HG02885 (cell line): ENCODE results near the gene JARID2.
A peak's percentile ranks its signal among the peaks of the same experiment; 100 is the strongest.

Source experiments
- ATAC-seq: cut with Tn5 transposase; IDR thresholded peaks from one replicate; pipeline ENCODE4 v1.9.1; 2021; ENCODE audit warnings: mild to moderate bottlenecking; ENCODE audit not compliant: unreplicated experiment, poor library complexity

JARID2 gene

GRCh38 chr6:15366003-15366535, 120.2 kb downstream of the JARID2 start:
- no peak for ATAC-seq

GRCh38 chr6:15366879-15367278, 121.0 kb downstream of the JARID2 start:
- no peak for ATAC-seq

GRCh38 chr6:15368186-15368585, 122.3 kb downstream of the JARID2 start:
- ATAC-seq = no peak

GRCh38 chr6:15368873-15369272, 123.0 kb downstream of the JARID2 start:
- no peak for ATAC-seq

- ATAC-seq = no peak
Measured at GRCh38 chr6:15369838-15370237, 124.0 kb downstream of the JARID2 start.

- ATAC-seq = no peak
Measured at GRCh38 chr6:15370733-15371671, 125.1 kb downstream of the JARID2 start.

GRCh38 chr6:15372932-15373331, 127.1 kb downstream of the JARID2 start:
- ATAC-seq = no peak

GRCh38 chr6:15374119-15374518, 128.2 kb downstream of the JARID2 start:
- no peak for ATAC-seq

- no peak for ATAC-seq
Measured at GRCh38 chr6:15375018-15375417, 129.1 kb downstream of the JARID2 start.

GRCh38 chr6:15375638-15376290, 129.9 kb downstream of the JARID2 start:
- no peak for ATAC-seq

GRCh38 chr6:15376900-15377487, 131.1 kb downstream of the JARID2 start:
- no peak for ATAC-seq

GRCh38 chr6:15378272-15378671, 132.4 kb downstream of the JARID2 start:
- ATAC-seq = no peak

- no peak for ATAC-seq
Measured at GRCh38 chr6:15378866-15379265, 133.0 kb downstream of the JARID2 start.

- ATAC-seq = no peak
Measured at GRCh38 chr6:15380351-15380750, 134.5 kb downstream of the JARID2 start.

- no peak for ATAC-seq
Measured at GRCh38 chr6:15382089-15382488, 136.2 kb downstream of the JARID2 start.

- no peak for ATAC-seq
Measured at GRCh38 chr6:15382712-15383111, 136.8 kb downstream of the JARID2 start.

GRCh38 chr6:15384901-15385300, 139.0 kb downstream of the JARID2 start:
- ATAC-seq = peak; percentile 45

- no peak for ATAC-seq
Measured at GRCh38 chr6:15385521-15385920, 139.7 kb downstream of the JARID2 start.

GRCh38 chr6:15386110-15386755, 140.4 kb downstream of the JARID2 start:
- ATAC-seq = no peak

- ATAC-seq = no peak
Measured at GRCh38 chr6:15386756-15387112, 140.9 kb downstream of the JARID2 start.

- ATAC-seq = peak; percentile 63
Measured at GRCh38 chr6:15387118-15387517, 141.2 kb downstream of the JARID2 start.
